Aorta (tissue), 5 donors: ENCODE measurements around the gene FSIP1. TPM values are rescaled to one million over a fixed set of nuclear protein-coding genes. Genes with fewer than 3 reads are reported as not detected.

ENCODE experiments used
- ATAC-seq: fragments of 200-7000 bp; cut with Tn5 transposase; one replicate; pipeline ENCODE4 v1.9.1; 2022; ENCODE audit warnings: moderate library complexity; ENCODE audit not compliant: low FRiP score
- DNase-seq, 2 donors: peaks; one replicate each; pipeline ENCODE4 v3.0.0-alpha.2; 2020
- H3K27ac ChIP-seq, 2 donors: one replicate each; pipeline ENCODE4 v1.5.1; 2013; ENCODE audit warnings: low read length in 2 of 2, mild to moderate bottlenecking in 2 of 2, moderate library complexity in 2 of 2, control low read depth in 1 of 2, inconsistent platforms in 1 of 2, low read depth in 1 of 2
- H3K27me3 ChIP-seq, 2 donors: one replicate each; pipeline ENCODE4 v1.6.1; 2013; ENCODE audit warnings: control low read depth in 1 of 2, low read length in 1 of 2, mild to moderate bottlenecking in 1 of 2, moderate library complexity in 1 of 2; ENCODE audit not compliant: insufficient read depth in 2 of 2, control insufficient read depth in 1 of 2
- H3K36me3 ChIP-seq, 2 donors: one replicate each; pipeline ENCODE4 v1.6.1; 2013; ENCODE audit warnings: control low read depth in 1 of 2, low read length in 1 of 2, mild to moderate bottlenecking in 1 of 2; ENCODE audit not compliant: insufficient read depth in 2 of 2, control insufficient read depth in 1 of 2
- H3K4me1 ChIP-seq, 2 donors: one replicate each; pipeline ENCODE4 v1.6.1; 2013; ENCODE audit warnings: low read length in 2 of 2, control low read depth in 1 of 2, mild to moderate bottlenecking in 1 of 2, moderate library complexity in 1 of 2; ENCODE audit not compliant: insufficient read depth in 2 of 2, control insufficient read depth in 1 of 2
- H3K4me3 ChIP-seq, 2 donors: one replicate each; pipeline ENCODE4 v1.5.1; 2013; ENCODE audit warnings: low read length in 2 of 2, control low read depth in 1 of 2, mild to moderate bottlenecking in 1 of 2
- H3K9me3 ChIP-seq: one replicate; pipeline ENCODE4 v1.6.1; 2013; ENCODE audit warnings: mild to moderate bottlenecking, low read length; ENCODE audit not compliant: control insufficient read depth
- WGBS, 2 donors: extraction: QIAGEN DNeasy Blood & Tissue Kit; methylation state at CpG; one replicate each; pipeline ENCODE4 v1.1.7; 2013; 5-methylcytosine and 5-hydroxymethylcytosine counted together
- intact Hi-C, 2 donors: fragments of 100-400 bp; cut with DNase I; formaldehyde crosslinking; loops; one replicate each; pipeline versions ENCODE4 v1.14.2 to v1.15.0; 2022
- polyA plus RNA-seq, 2 donors: library from polyadenylated mRNA; stranded (reverse); fragments of 200-250 nt; gene quantifications; one replicate each; pipeline ENCODE4 v1.2.3, GENCODE V29; 2013
- total RNA-seq, 2 donors: library from RNA; stranded (reverse); fragmentation: NEBNext Ultra II Directional; extraction: Animal tissue kit (Norgen Biotek cat#: 25700); gene quantifications; one replicate each; pipeline ENCODE4 v1.2.1, GENCODE V29; 2021
- donor health status: healthy with polysubstance abuse.
- donor health status: Bipolar disorder and iron deficiency.
- donor health status: DM: no; HTN: no; CAD: no.
- donor health status: DM: no; HTN: no; CAD: no.
- donor health status: DM: yes; HTN: yes; CAD: no.

FSIP1 gene
- total and polyA plus RNA-seq, 4 donors, result 1.2 TPM; not detected in 1

- DNase-seq (no peak), ATAC-seq (no peak)
- Histone ChIP-seq H3K4me3 (no peak overlapping the region), H3K27me3 (no peaks in the 10 kb centered on the region), H3K36me3 (no peaks in the 10 kb centered on the region), H3K9me3 (no peaks in the 10 kb centered on the region), H3K27ac (no peak overlapping the region), H3K4me1 (peaks cover 2 to 5% of the 10 kb centered on the region in 2 donors)
- WGBS, 2 donors, result 90 to 91% methylated on average over 1 of the region's 1 CpG
- intact Hi-C loops, result no loop called here
Observed at GRCh38 chr15:39643727-39644126, 138.9 kb downstream of the FSIP1 start.

GRCh38 chr15:39642011-39642640, 140.5 kb downstream of the FSIP1 start:
- Histone ChIP-seq H3K4me1 (peaks cover 2 to 5% of the 10 kb centered on the region in 2 donors), H3K9me3 (no peaks in the 10 kb centered on the region), H3K27me3 (no peaks in the 10 kb centered on the region), H3K27ac (no peak overlapping the region), H3K36me3 (no peaks in the 10 kb centered on the region), H3K4me3 (no peak overlapping the region)
- DNase-seq, result no peak
- ATAC-seq, result no peak
- intact Hi-C loops, result no loop called here
- WGBS, 2 donors, result 18% methylated on average over 5 of the region's 5 CpGs

- Histone ChIP-seq H3K9me3 (no peaks in the 10 kb centered on the region), H3K4me3 (no peak overlapping the region), H3K36me3 (no peaks in the 10 kb centered on the region), H3K27me3 (no peaks in the 10 kb centered on the region), H3K27ac (no peak overlapping the region), H3K4me1 (peaks cover 2 to 5% of the 10 kb centered on the region in 2 donors)
- intact Hi-C loops, result no loop called here
- ATAC-seq (no peak), DNase-seq (no peak)
- WGBS, 2 donors, result 74 to 81% methylated on average over 11 of the region's 11 CpGs
Observed at GRCh38 chr15:39641191-39641889, 141.3 kb downstream of the FSIP1 start.

- ATAC-seq, result no peak
- H3K27ac ChIP-seq, result no peak overlapping the region
- 84 to 87% methylated on average over 3 of the region's 3 CpGs for WGBS, 2 donors
Observed at GRCh38 chr15:39640665-39641064, 142.0 kb downstream of the FSIP1 start.

GRCh38 chr15:39639037-39639436, 143.6 kb downstream of the FSIP1 start:
- 90 to 96% methylated on average over 1 of the region's 1 CpG for WGBS, 2 donors
- ATAC-seq (no peak), DNase-seq (no peak)
- peaks cover 2 to 5% of the 10 kb centered on the region in 2 donors for H3K4me1 ChIP-seq
- H3K27me3 ChIP-seq, result no peaks in the 10 kb centered on the region
- no peaks in the 10 kb centered on the region for H3K36me3 ChIP-seq
- no peak overlapping the region for H3K27ac ChIP-seq
- no peak overlapping the region for H3K4me3 ChIP-seq
- intact Hi-C loops, result no loop called here
- H3K9me3 ChIP-seq, result no peaks in the 10 kb centered on the region

More at GRCh38 chr15:39640665-39641064, 142.0 kb downstream of the FSIP1 start:
- no peaks in the 10 kb centered on the region for H3K9me3 ChIP-seq
- no peak overlapping the region for H3K4me3 ChIP-seq
- DNase-seq, result no peak
- intact Hi-C loops, result no loop called here
- no peaks in the 10 kb centered on the region for H3K27me3 ChIP-seq
- H3K4me1 ChIP-seq, result peaks cover 2 to 5% of the 10 kb centered on the region in 2 donors
- no peaks in the 10 kb centered on the region for H3K36me3 ChIP-seq

- Histone ChIP-seq H3K36me3 (no peaks in the 10 kb centered on the region), H3K4me1 (peaks cover 2 to 5% of the 10 kb centered on the region in 2 donors), H3K4me3 (no peak overlapping the region), H3K27me3 (no peaks in the 10 kb centered on the region), H3K27ac (no peak overlapping the region), H3K9me3 (no peaks in the 10 kb centered on the region)
- ATAC-seq, result no peak
- 93 to 96% methylated on average over 1 of the region's 1 CpG for WGBS, 2 donors
- intact Hi-C loops, result no loop called here
- DNase-seq, result no peak
Observed at GRCh38 chr15:39638041-39638440, 144.6 kb downstream of the FSIP1 start.

- DNase-seq (no peak), ATAC-seq (no peak)
- no peak overlapping the region for H3K4me3 ChIP-seq
- no peak overlapping the region for H3K27ac ChIP-seq
- intact Hi-C loops, result no loop called here
- H3K9me3 ChIP-seq, result no peaks in the 10 kb centered on the region
- H3K4me1 ChIP-seq, result no peaks in the 10 kb centered on the region
- H3K36me3 ChIP-seq, result no peaks in the 10 kb centered on the region
- WGBS, 2 donors, result 91 to 96% methylated on average over 3 of the region's 3 CpGs
- no peaks in the 10 kb centered on the region for H3K27me3 ChIP-seq
Observed at GRCh38 chr15:39631357-39631756, 151.3 kb downstream of the FSIP1 start.

GRCh38 chr15:39629906-39630305, 152.7 kb downstream of the FSIP1 start:
- ATAC-seq, result no peak

GRCh38 chr15:39629371-39629770, 153.3 kb downstream of the FSIP1 start:
- intact Hi-C loops, result no loop called here
- peaks cover 0 to 3% of the 10 kb centered on the region in 2 donors for H3K4me1 ChIP-seq
- no peaks in the 10 kb centered on the region for H3K36me3 ChIP-seq
- no peak for ATAC-seq
- no peak overlapping the region for H3K4me3 ChIP-seq
- no peaks in the 10 kb centered on the region for H3K9me3 ChIP-seq
- H3K27me3 ChIP-seq, result no peaks in the 10 kb centered on the region
- WGBS, 2 donors, result 90 to 91% methylated on average over 5 of the region's 5 CpGs
- no peak for DNase-seq
- no peak overlapping the region for H3K27ac ChIP-seq

More at GRCh38 chr15:39629906-39630305, 152.7 kb downstream of the FSIP1 start:
- intact Hi-C loops, result no loop called here
- no peaks in the 10 kb centered on the region for H3K36me3 ChIP-seq
- no peak for DNase-seq
- 85 to 87% methylated on average over 3 of the region's 3 CpGs for WGBS, 2 donors
- no peaks in the 10 kb centered on the region for H3K27me3 ChIP-seq
- peaks cover 0 to 2% of the 10 kb centered on the region in 2 donors for H3K4me1 ChIP-seq
- H3K4me3 ChIP-seq, result no peak overlapping the region
- H3K9me3 ChIP-seq, result no peaks in the 10 kb centered on the region
- H3K27ac ChIP-seq, result no peak overlapping the region
